H1 (cell line): ENCODE data around the gene RAB44. TPM values are rescaled to one million over a fixed set of nuclear protein-coding genes. Genes with fewer than 3 reads are reported as not detected.
A peak's percentile ranks its signal among the peaks of the same experiment; 100 is the strongest.

Experiments used
- CTCF ChIA-PET: fragments of 300-600 bp; sonication (Branson Sonifier 250); formaldehyde crosslinking; loops from one replicate; lab custom pipeline; 2021; ENCODE audit not compliant: partially characterized antibody; lab: Charles Lee
- POLR2A ChIA-PET: fragments of 300-600 bp; sonication (Branson Sonifier 250); formaldehyde crosslinking; loops from one replicate; lab custom pipeline; 2021; ENCODE audit warnings: inconsistent platforms; ENCODE audit not compliant: partially characterized antibody; lab: Charles Lee
- DNase-seq, 2 experiments: peaks; one replicate each; pipeline versions ENCODE4 v3.0.0 to v3.0.0-alpha.2; 2010 to 2022; ENCODE audit warnings: low spot score in 2 of 2, low read depth in 1 of 2, mixed read lengths in 1 of 2
- FAIRE-seq: peaks from 2 replicates; lab custom pipeline; 2011; peaks lifted over from hg19 to GRCh38; lab: Jason Lieb, UNC
- H2AFZ ChIP-seq: 2 replicates; pipeline ENCODE4 v1.8.1; 2012; ENCODE audit warnings: low read length, inconsistent platforms
- H2AK5ac ChIP-seq: 2 replicates; pipeline ENCODE4 v1.6.1; 2013; ENCODE audit warnings: low read depth, low read length
- H2BK120ac ChIP-seq: replicated peaks from 2 replicates; pipeline ENCODE3; 2013; ENCODE audit warnings: low read depth, low read length, inconsistent platforms
- H2BK12ac ChIP-seq: 2 replicates; pipeline ENCODE4 v1.6.1; 2013; ENCODE audit warnings: low read depth, low read length
- H2BK15ac ChIP-seq: 2 replicates; pipeline ENCODE4 v1.6.1; 2013; ENCODE audit warnings: low read length
- H2BK20ac ChIP-seq: 2 replicates; pipeline ENCODE4 v1.6.1; 2013; ENCODE audit warnings: low read length
- H2BK5ac ChIP-seq: 2 replicates; pipeline ENCODE4 v1.6.1; 2013; ENCODE audit warnings: low read depth, low read length
- H3K14ac ChIP-seq: 2 replicates; pipeline ENCODE4 v1.6.1; 2013; ENCODE audit warnings: inconsistent platforms; ENCODE audit not compliant: insufficient read length
- H3K18ac ChIP-seq: 2 replicates; pipeline ENCODE4 v1.6.1; 2013; ENCODE audit warnings: low read length; ENCODE audit errors: extremely low read depth
- H3K23ac ChIP-seq: 2 replicates; pipeline ENCODE4 v1.6.1; 2013; ENCODE audit warnings: inconsistent platforms; ENCODE audit not compliant: insufficient read length
- H3K23me2 ChIP-seq: 2 replicates; pipeline ENCODE4 v1.6.1; 2013; ENCODE audit warnings: low read depth, low read length
- H3K27ac ChIP-seq: 2 replicates; pipeline ENCODE4 v1.6.1; 2011; ENCODE audit warnings: low read depth, low read length, inconsistent platforms
- H3K27me3 ChIP-seq, 4 experiments: replicated peaks in 1 of 4; 1 replicate in 1 of 4; 2 replicates in 3 of 4; pipeline versions ENCODE4 v1.6.1 to v1.8.1; 2011 to 2013; ENCODE audit warnings: low read length in 3 of 4, mild to moderate bottlenecking in 3 of 4, inconsistent platforms in 2 of 4, mixed read lengths in 2 of 4, moderate library complexity in 1 of 4; ENCODE audit not compliant: control insufficient read depth in 3 of 4, insufficient read depth in 3 of 4; ENCODE audit errors: extremely low read depth in 1 of 4
- H3K36me3 ChIP-seq, 4 experiments: 2 replicates each; pipeline versions ENCODE4 v1.6.1 to v1.8.1; 2011 to 2013; ENCODE audit warnings: mild to moderate bottlenecking in 4 of 4, low read length in 3 of 4, moderate library complexity in 2 of 4, control low read depth in 1 of 4, inconsistent platforms in 1 of 4; ENCODE audit not compliant: insufficient read depth in 4 of 4, control insufficient read depth in 2 of 4
- H3K4ac ChIP-seq: replicated peaks from 2 replicates; pipeline ENCODE3; 2013; ENCODE audit warnings: low read length, low read depth, mixed read lengths, inconsistent platforms; ENCODE audit not compliant: insufficient read length
- H3K4me1 ChIP-seq, 4 experiments: replicated peaks in 1 of 4; 1 replicate in 1 of 4; 2 replicates in 3 of 4; pipeline versions ENCODE4 v1.6.1 to v1.8.1; 2011 to 2013; ENCODE audit warnings: low read length in 3 of 4, inconsistent platforms in 2 of 4, mixed read lengths in 1 of 4; ENCODE audit not compliant: insufficient read depth in 4 of 4, control insufficient read depth in 3 of 4
- H3K4me2 ChIP-seq, 2 experiments: 2 replicates each; pipeline versions ENCODE4 v1.6.1 to v1.8.1; 2011 to 2013; ENCODE audit warnings: low read depth in 2 of 2, low read length in 2 of 2, control low read depth in 1 of 2, inconsistent platforms in 1 of 2, mild to moderate bottlenecking in 1 of 2; ENCODE audit not compliant: insufficient read depth in 1 of 2
- H3K4me3 ChIP-seq, 4 experiments: fragments of 200-600, 300-600 bp in 1 of 4; sonication (generic), shearing (Covaris generic), sonication (Bioruptor Twin) in 1 of 4; 2 replicates each; pipeline versions ENCODE4 v1.5.1 to v1.8.1; 2011 to 2016; ENCODE audit warnings: low read length in 4 of 4, low read depth in 3 of 4, control low read depth in 2 of 4, inconsistent platforms in 2 of 4, mild to moderate bottlenecking in 2 of 4, mixed read lengths in 1 of 4, moderate library complexity in 1 of 4; ENCODE audit not compliant: insufficient read depth in 2 of 4; ENCODE audit errors: extremely low read depth in 1 of 4
- H3K56ac ChIP-seq: replicated peaks from 2 replicates; pipeline ENCODE3; 2013; ENCODE audit warnings: low read depth, mild to moderate bottlenecking, mixed read lengths, low read length, inconsistent platforms; ENCODE audit not compliant: insufficient read length
- H3K79me1 ChIP-seq: 2 replicates; pipeline ENCODE4 v1.6.1; 2013; ENCODE audit warnings: low read depth, low read length, control low read depth
- H3K79me2 ChIP-seq, 2 experiments: 2 replicates each; pipeline versions ENCODE4 v1.6.1 to v1.8.1; 2012 to 2013; ENCODE audit warnings: low read length in 2 of 2, mild to moderate bottlenecking in 2 of 2, inconsistent platforms in 1 of 2; ENCODE audit not compliant: insufficient read depth in 2 of 2, control insufficient read depth in 1 of 2
- H3K9ac ChIP-seq, 4 experiments: replicated peaks in 1 of 4; 1 replicate in 1 of 4; 2 replicates in 3 of 4; pipeline versions ENCODE4 v1.6.1 to v1.8.1; 2011 to 2013; ENCODE audit warnings: low read depth in 3 of 4, low read length in 3 of 4, control low read depth in 2 of 4, mild to moderate bottlenecking in 2 of 4, moderate library complexity in 2 of 4, inconsistent platforms in 1 of 4; ENCODE audit errors: extremely low read depth in 1 of 4
- H3K9me3 ChIP-seq, 2 experiments: 2 replicates each; pipeline versions ENCODE4 v1.6.1 to v1.8.1; 2012 to 2013; ENCODE audit warnings: mild to moderate bottlenecking in 2 of 2, moderate library complexity in 2 of 2, control low read depth in 1 of 2, inconsistent platforms in 1 of 2, low read depth in 1 of 2, low read length in 1 of 2, mixed read lengths in 1 of 2; ENCODE audit not compliant: insufficient read depth in 2 of 2
- H4K20me1 ChIP-seq, 2 experiments: replicated peaks in 1 of 2; 2 replicates each; pipeline versions ENCODE3 to v1.8.1; 2011 to 2013; ENCODE audit warnings: inconsistent platforms in 2 of 2, low read length in 2 of 2, mild to moderate bottlenecking in 1 of 2; ENCODE audit not compliant: insufficient read depth in 2 of 2, control insufficient read depth in 1 of 2
- H4K5ac ChIP-seq: 2 replicates; pipeline ENCODE4 v1.6.1; 2013; ENCODE audit warnings: low read length, low read depth, mixed read lengths, inconsistent platforms; ENCODE audit not compliant: insufficient read length
- H4K8ac ChIP-seq: 2 replicates; pipeline ENCODE4 v1.8.0; 2013; ENCODE audit warnings: mild to moderate bottlenecking, moderate library complexity, low read length, inconsistent platforms; ENCODE audit not compliant: insufficient read depth; ENCODE audit errors: extremely low read depth
- H4K91ac ChIP-seq: replicated peaks from 2 replicates; pipeline ENCODE3; 2013; ENCODE audit warnings: low read length, mixed read lengths, inconsistent platforms; ENCODE audit not compliant: insufficient read length
- BACH1 ChIP-seq: IDR thresholded peaks from 2 replicates; pipeline ENCODE4 v1.6.1; 2012; ENCODE audit warnings: low read length, improper control_type of control experiment
- BCL11A ChIP-seq, 2 experiments: IDR thresholded peaks; one replicate each; pipeline ENCODE4 v1.6.1; 2011; ENCODE audit warnings: low read depth in 2 of 2, low read length in 2 of 2, mild to moderate bottlenecking in 2 of 2
- BRCA1 ChIP-seq: IDR thresholded peaks from 2 replicates; pipeline ENCODE4 v1.6.1; 2012; ENCODE audit warnings: low read depth, low read length, improper control_type of control experiment
- CTBP2 ChIP-seq: IDR thresholded peaks from 2 replicates; pipeline ENCODE4 v1.7.0; 2011; ENCODE audit warnings: borderline replicate concordance, mild to moderate bottlenecking, moderate library complexity, mixed read lengths, low read length; ENCODE audit not compliant: insufficient read depth, insufficient read length
- EGR1 ChIP-seq: IDR thresholded peaks from 2 replicates; pipeline ENCODE4 v1.6.1; 2011; ENCODE audit warnings: low read depth, low read length, borderline replicate concordance
- FOSL1 ChIP-seq: IDR thresholded peaks from 2 replicates; pipeline ENCODE4 v1.6.1; 2011; ENCODE audit warnings: mild to moderate bottlenecking, low read depth, low read length, moderate library complexity; ENCODE audit not compliant: insufficient read depth
- GTF2F1 ChIP-seq: IDR thresholded peaks from 2 replicates; pipeline ENCODE4 v1.6.1; 2012; ENCODE audit warnings: low read depth, low read length, improper control_type of control experiment, borderline replicate concordance
- MAX ChIP-seq: IDR thresholded peaks from 2 replicates; pipeline ENCODE4 v1.6.1; 2012; ENCODE audit warnings: inconsistent platforms
- NRF1 ChIP-seq: IDR thresholded peaks from 2 replicates; pipeline ENCODE4 v1.6.1; 2011; ENCODE audit warnings: mild to moderate bottlenecking, low read depth, low read length, improper control_type of control experiment
- RFX5 ChIP-seq: IDR thresholded peaks from 2 replicates; pipeline ENCODE4 v1.6.1; 2011; ENCODE audit warnings: low read depth, low read length, improper control_type of control experiment, borderline replicate concordance
- SAP30 ChIP-seq: fragments of 300-600 bp; sonication (generic); IDR thresholded peaks from 2 replicates; pipeline ENCODE4 v1.7.1; 2012; ENCODE audit warnings: low read length, moderate library complexity, mild to moderate bottlenecking, inconsistent platforms; ENCODE audit not compliant: insufficient read depth, insufficient replicate concordance
- SP2 ChIP-seq: IDR thresholded peaks from 2 replicates; pipeline ENCODE4 v1.6.1; 2012; ENCODE audit warnings: mild to moderate bottlenecking, low read length, inconsistent platforms
- YY1 ChIP-seq: IDR thresholded peaks from 2 replicates; pipeline ENCODE4 v1.6.1; 2011; ENCODE audit warnings: low read depth, mild to moderate bottlenecking, low read length
- WGBS, 2 experiments: shearing (Covaris generic) in 1 of 2; methylation state at CpG; one replicate each; pipeline versions ENCODE4 v1.1.6 to v1.1.7; 2013 to 2015; ENCODE audit warnings: low lambda C conversion rate in 2 of 2, mixed read lengths in 2 of 2, inconsistent platforms in 1 of 2, low coverage in 1 of 2, missing lambda C conversion rate in 1 of 2; ENCODE audit not compliant: insufficient replicate concordance in 2 of 2, insufficient coverage in 1 of 2, insufficient read length in 1 of 2; ENCODE audit errors: extremely low coverage in 1 of 2, missing lambda C conversion rate in 1 of 2; 5-methylcytosine and 5-hydroxymethylcytosine counted together
- polyA plus RNA-seq, 7 experiments: library from polyadenylated mRNA; depleted of rRNA in 3 of 7; stranded (reverse) in 5 of 7; unstranded in 2 of 7; fragments of >200 nt in 5 of 7; fragments of 200-250 nt in 2 of 7; gene quantifications; 1 replicate in 5 of 7; 2 replicates in 1 of 7; 4 replicates in 1 of 7; pipeline versions ENCODE4 v1.2.1 to v1.2.3, GENCODE V29; 2011 to 2013; ENCODE audit warnings: missing spikeins in 2 of 7, mixed read lengths in 2 of 7
- total RNA-seq: library from RNA; stranded (reverse); fragmentation: NEBNext Ultra II Directional; extraction: Animal tissue kit (Norgen Biotek cat#: 25700); gene quantifications from 2 replicates; pipeline ENCODE4 v1.2.1, GENCODE V29; 2021

RAB44 gene
- total and polyA plus RNA-seq, 2 of the 8 experiments (the other 6 are each of a cell fraction or from before 2014, with no cell fraction given), result 0.02 TPM; not detected in 1

GRCh38 chr6:36657942-36658544 lies 39.6 kb upstream of the RAB44 start:
- H2BK12ac ChIP-seq, result no peak overlapping the region
- CTCF ChIA-PET, result interaction anchor here (1.3 to 1.8 kb wide), 3 partner anchors 14 to 34 kb away, joined by 4 to 5 read pairs (median 4); partner anchors contain the start of gene CDKN1A
- peaks cover 5 to 12% (median 7%) of the 10 kb centered on the region in 4 experiments for H3K4me1 ChIP-seq
- H2BK120ac ChIP-seq, result no peak overlapping the region
- H3K18ac ChIP-seq, result no peak overlapping the region
- no peak overlapping the region; the same call in 1 of the 2 replicates for H2AK5ac ChIP-seq
- H4K20me1 ChIP-seq, result peaks cover 0 to 2% of the 10 kb centered on the region in 2 experiments
- no peak overlapping the region for H4K8ac ChIP-seq
- H3K9ac ChIP-seq, result no peak overlapping the region
- H3K4me3 ChIP-seq, result no peak overlapping the region
- H2AFZ ChIP-seq, result 0 out of 2 replicates have a peak overlapping the region, but pooled peaks have one; percentile 2
- peaks cover 7% of the 10 kb centered on the region; the same call in 1 of the 2 replicates for H3K23me2 ChIP-seq
- no peak overlapping the region for H3K23ac ChIP-seq
- no peak overlapping the region for H3K4ac ChIP-seq
- DNase-seq (no peak), FAIRE-seq (no peak)
- WGBS, 2 experiments, result 77% methylated on average over 1 of the region's 1 CpG; no CpG with 5 or more reads in 1 of the 2 experiments
- no peaks in the 10 kb centered on the region for H3K9me3 ChIP-seq
- H3K14ac ChIP-seq, result no peak overlapping the region
- no peak overlapping the region for H4K91ac ChIP-seq
- no peak overlapping the region for H2BK20ac ChIP-seq
- H3K27me3 ChIP-seq, result peaks cover 0 to 4% (median 0%) of the 10 kb centered on the region in 4 experiments; a peak in 2 of 7 replicates
- H3K79me1 ChIP-seq, result no peaks in the 10 kb centered on the region
- H3K79me2 ChIP-seq, result no peaks in the 10 kb centered on the region
- H3K27ac ChIP-seq, result no peak overlapping the region
- H4K5ac ChIP-seq, result no peak overlapping the region
- H2BK5ac ChIP-seq, result no peak overlapping the region
- no peak overlapping the region for H3K56ac ChIP-seq
- H3K36me3 ChIP-seq, result no peaks in the 10 kb centered on the region
- POLR2A ChIA-PET, result interaction anchor here (1.2 kb wide), 1 partner anchor 9 kb away, joined by 3 read pairs; no protein-coding TSS in a partner anchor
- no peak overlapping the region for H3K4me2 ChIP-seq
- H2BK15ac ChIP-seq, result peak overlapping the region; percentile 46; the same call in 1 of the 2 replicates
- TF ChIP-seq SP2 (no peak), MAX (no peak), EGR1 (no peak), BCL11A (IDR thresholded peaks at IDR 0.05; ENCODE audit: low read depth in 2 of 2, low read length in 2 of 2) (no peak), BACH1 (no peak), BRCA1 (no peak), RFX5 (no peak), YY1 (no peak), GTF2F1 (no peak), SAP30 (no peak), CTBP2 (no peak), NRF1 (no peak), FOSL1 (no peak)
